ENCODE results near the gene CACNA1C.

The CACNA1C gene

DNA sequence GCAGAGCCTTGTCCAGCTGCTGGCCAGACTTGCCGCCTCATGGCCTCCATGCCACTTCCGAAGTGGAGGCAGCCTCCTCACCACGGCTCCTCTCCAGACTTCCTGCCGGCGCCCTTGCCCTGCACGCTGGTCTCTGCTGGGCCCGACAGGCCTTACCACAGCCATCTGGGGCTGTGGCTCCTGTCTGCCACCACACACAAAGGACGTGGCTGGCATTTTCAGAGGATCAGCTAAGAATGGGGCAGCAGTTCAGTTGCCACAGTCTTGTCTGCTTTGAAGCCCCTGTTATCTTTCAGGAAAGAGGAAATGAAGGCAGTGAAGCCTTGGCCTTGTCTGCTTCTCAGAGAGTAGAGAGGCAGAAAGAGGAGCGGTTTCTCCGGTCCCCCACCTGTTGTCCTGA, 564.0 kb downstream of the CACNA1C start:
- no peak for DNase-seq

DNA sequence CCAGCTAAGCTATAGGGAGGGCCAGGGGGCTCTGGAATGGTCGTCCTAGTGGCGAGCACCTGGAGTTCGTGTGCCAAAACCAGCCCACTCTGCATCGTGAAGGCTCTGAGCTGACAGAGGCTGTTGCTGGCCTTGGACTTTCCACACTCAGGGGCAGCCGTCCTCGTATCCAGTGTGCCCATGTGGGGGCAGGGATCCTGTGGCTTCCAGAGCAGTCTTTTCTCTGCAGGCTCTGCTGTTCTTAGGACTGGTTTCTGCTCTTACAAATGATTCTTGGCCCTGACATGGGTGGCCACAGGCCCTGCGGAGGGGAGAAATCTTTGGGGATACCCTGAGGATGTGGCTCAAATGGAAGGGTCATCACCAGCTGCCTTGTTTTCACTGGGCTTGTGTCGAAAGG, 564.6 kb downstream of the CACNA1C start:
- no peak for DNase-seq

DNA sequence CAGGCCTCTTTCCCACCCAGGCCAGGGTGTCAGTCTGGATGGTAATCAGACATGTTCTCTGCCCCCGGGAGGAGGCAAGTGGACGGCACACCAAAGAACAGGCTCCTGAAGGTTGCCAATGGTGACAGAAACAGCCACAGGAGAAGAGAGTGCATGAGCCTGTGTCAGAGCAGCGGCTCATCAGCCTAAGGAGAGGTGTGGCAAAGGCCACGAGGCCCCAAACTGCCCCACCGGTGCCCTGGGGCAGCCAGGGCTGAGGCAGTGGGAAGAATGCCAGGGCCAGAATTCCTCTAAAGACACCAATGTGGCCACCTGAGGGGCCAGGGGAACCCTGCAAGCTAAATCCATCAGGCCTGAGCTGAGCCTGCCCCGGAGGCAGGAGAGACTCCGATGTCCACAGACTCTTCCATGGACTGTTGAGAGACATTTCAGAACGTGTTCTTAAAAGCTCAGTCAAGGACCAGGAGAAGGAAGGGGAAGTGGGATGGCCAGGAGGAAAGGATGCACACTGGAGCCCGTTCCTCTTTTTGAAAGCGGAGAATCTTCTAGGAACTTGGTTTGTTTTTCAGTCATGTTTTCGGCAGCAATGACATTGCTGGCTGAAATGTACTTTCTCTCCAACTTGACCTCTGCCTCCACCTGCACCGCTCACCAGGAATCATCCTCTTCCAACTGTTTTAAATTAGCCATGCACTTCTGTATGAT, 565.7 kb downstream of the CACNA1C start:
- no peak for DNase-seq

DNA sequence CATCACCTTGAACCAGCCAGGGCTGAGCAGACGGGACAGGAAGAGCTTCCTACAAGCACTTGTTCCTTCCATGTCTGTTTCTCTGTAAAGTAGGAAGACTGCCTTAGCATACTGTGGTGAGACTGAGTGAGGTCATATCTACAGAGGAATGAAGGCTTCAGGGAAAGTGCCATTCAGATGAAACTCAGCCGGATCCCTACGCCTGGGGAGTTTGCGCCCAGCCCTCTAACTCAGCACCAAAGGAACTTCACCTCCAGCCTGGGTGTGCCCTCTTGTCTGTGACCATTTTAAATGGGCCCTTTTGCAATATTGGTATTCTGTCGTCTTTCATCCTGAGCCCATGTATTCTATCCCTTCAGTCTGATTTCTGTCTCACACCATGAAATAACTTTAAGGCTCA, 566.3 kb downstream of the CACNA1C start:
- DNase-seq: no peak

DNA sequence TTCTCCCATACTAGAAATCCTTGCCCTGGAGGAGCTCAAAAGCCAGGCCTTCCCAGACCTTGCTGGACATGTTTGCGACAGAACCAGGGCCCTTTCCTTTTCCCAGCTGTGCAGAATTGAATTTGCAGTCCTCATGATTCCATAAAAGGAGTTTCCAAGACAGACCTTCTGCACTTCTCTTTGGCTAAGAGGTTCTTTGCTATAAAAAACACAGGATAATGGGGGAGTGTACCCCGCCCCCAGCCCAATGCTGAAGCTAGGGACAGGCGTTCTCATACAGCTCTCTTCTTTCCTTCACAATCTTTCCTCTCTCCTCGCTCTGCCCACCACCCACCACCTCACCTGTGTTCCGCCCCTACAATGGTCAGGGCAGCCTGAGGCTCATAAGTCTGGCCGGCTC, 569.7 kb downstream of the CACNA1C start:
- no peak for DNase-seq

DNA sequence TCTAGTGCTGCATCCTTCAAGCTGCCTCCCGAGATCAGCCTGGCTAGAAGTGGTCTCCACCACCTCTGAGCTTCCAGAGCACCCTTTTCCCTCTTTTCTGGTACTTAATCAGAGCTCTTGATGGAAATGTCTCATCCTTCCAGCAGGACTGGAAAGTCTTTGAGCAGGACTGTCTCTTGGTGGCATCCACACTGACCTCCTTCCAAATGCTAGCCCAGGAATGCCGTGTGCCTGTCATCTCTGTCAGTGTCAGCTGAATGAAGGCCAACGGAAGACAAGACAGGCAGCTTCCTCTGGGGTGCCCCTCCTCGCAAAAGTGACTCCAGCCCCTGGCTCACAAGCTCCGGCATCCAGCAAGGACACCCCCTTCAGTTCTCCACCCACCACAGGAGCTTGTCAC, 570.7 kb downstream of the CACNA1C start:
- no peak for DNase-seq

DNA sequence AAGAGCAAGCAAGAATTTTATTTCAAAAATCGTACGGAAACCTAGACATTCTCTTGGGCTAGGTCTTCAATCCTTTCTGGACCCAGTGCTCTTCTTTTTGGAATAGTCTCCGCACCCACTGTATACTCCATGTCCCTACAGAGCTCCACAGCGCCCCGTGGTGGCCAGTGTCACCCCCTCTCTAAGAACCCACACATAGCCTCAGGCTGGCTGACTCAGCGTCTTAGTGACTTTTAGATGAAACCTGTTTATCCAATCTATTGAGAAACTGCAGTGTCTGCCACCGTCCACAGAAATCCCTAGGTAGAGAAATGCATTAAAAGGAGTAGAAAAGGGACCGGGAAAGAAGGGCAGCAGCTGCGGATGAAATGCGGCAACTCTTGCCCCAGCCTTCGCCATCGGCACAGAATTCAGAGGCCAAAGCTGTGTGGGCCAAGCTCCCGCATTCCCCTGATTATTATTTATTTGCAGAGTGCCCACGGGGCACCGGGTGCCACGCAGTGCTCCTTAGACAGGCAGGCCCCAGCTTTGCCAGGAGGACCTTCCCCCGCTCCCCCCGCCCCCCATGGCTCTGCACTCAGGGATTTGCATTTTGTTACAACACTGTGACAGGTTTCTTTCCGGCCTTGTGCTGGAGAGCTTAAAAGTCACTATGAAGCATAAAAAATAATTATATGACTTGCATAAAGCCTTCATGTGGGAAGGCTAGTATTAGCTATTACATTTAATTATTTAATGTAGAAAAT, 571.9 kb downstream of the CACNA1C start:
- DNase-seq: no peak

DNA sequence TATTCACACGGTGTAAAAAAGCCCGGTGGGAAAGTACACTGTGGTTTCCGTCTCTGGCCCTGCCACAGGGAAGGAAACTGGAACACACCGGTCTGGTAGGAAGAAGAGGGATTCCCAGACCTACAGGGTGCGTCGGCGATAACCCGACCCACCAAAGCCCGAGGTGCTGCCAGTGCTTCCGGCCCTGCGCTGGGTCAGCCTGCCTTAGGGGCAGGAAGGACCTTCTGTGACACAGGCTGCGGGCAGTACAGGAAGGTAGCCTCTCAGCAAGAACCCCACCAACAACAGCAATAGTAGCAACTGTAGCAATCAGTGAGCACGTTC, 572.5 kb downstream of the CACNA1C start:
- no peak for DNase-seq

DNA sequence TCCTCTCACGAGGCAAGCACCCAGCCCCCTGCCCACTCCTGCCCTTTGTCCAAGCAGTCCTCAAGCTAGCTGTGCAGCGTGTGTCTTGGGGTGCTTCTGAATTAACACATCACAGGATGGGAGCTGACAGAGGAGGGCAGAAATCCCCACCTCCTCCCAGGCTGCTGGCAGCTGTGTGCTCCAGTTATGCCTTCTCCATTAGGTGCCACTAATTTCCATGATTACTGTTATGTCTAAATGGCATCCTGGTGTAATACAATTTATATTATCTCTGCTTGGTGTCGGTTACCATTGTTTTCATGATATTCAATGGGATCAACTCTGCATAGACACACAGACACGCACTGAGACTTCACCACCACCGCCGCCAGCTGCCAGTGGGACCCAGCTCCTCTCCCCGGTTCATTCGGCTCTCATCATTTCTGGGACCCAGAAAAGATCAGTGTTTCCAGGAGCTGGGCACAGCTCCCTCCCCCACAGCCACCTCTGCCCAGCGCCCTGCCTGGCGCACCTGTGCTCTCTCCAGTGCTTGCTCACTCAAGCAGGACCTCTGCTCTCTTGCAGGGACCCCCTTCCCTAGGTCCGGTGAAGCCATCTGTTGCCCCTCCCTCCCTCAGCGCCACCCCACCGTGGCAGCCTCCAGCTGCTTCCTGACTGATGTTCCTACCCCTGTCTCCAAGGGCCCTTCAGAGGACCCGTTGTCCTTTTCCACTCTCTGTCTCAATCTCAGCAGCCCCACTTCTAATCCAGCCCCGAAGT, 574.5 kb downstream of the CACNA1C start:
- no peak for DNase-seq

DNA sequence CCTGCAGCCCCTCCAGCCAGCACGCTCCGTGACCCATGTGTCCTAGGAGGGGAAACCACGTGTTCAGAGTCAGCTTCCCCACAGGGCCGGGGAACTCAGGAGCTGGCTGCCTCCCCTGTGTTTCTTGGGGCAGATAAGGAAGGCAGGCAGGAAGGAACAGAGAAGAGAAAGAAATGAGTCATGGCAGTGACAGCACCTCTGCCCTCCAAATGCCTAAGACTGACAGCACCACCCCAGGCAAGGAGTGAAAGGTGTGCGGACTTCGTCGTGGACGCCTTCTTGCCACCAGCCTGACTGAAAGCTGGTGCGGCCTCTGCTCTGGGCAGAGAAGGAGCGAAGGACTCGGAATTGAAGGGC, 575.0 kb downstream of the CACNA1C start:
- DNase-seq: no peak

DNA sequence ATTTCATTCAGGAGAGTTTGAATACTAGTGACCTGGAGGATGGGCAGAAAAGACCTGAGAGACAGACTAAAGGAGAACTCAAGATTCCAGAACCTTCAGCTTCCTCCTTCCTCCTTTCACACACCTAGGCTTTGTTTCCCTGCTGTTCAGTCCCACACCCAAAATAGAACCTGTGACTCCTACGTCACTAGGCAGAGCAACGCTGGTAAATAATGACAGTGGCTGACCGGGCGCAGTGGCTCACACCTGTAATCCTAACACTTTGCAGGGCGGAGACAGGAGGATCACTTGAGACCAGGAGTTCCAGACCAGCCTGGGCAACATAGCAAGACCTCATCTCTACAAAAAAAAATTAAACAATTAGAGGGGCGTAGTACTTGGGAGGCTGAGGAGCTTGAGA, 575.6 kb downstream of the CACNA1C start:
- no peak for DNase-seq

DNA sequence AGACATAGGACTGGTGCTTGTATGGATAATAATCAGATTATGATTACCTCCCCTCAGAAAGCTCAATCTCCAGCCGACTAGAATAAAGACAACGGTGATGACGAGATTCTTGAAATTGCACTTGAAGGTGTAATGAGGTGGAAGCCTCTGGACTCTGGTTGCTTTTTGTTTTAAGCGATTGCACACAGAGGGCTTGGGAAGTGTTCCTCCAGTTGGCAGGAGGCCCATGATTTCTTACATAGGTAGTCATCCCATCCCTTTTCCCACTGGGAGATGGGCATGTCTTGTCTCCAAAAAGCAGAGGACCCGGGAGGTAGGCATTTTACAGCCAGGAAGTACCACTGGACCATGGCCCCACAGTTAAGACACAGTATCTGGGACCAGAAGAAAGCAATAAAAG, 576.3 kb downstream of the CACNA1C start:
- DNase-seq: no peak

DNA sequence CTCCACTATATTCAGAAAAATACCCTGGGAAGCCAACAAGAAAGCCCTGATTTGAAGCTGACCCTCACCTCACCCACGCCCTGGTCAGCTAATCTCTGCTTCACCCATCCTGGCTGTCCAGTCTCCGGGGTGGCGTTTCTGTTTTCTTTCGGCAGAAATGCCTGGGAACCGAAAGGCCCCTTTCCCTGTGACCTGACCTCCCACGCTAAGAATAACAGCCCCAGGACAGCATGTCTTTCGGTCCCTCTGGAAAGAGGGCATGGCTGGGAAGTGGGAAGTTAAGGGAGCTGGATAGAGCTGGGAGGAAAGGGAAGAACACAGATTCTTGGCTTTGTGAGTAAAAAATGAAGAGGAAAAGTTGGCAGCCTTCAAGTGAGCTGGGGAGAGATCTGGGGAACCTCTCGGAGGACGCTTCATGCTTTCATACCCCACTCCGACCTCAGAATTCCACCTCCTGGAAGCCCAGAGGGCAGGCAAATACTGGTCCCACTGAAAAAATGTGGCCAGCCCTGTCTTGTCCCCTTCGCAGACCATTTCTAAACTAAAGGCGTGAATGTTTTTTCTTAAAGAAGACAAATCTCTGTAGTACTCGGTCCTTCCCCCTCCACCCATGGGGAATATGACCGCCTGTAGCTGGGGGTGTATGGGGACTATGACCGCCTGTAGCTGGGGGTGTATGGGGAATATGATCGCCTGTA, 579.0 kb downstream of the CACNA1C start:
- no peak for DNase-seq

DNA sequence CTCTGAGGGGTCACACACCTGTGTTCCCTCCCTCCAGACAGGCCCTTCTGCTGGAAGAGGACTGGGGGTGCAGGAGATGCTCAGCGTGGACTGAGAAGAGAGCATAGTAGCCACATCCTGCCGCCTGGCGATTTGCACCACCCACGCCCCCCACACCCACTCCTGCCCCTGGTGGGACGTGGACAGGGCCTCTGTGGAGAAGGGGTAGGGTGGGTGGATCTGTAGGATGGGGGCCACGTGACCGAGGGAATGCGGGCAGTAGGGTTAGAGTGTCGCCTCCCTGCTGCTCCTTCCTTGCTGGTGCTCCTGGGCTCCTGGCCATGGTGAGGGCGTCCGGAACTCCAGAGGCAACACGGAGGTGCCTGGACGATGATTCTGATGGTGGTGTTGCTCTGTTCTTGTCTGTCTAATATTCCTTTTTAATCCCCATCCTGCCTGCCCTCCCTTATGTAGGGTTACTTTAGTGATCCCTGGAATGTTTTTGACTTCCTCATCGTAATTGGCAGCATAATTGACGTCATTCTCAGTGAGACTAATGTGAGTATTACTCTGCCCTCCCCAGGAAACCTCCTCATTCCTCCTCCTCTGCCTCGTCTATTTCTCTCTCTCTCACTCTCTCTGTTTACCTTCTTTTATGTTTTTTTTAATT, 580.5 kb downstream of the CACNA1C start:
- DNase-seq: no peak

DNA sequence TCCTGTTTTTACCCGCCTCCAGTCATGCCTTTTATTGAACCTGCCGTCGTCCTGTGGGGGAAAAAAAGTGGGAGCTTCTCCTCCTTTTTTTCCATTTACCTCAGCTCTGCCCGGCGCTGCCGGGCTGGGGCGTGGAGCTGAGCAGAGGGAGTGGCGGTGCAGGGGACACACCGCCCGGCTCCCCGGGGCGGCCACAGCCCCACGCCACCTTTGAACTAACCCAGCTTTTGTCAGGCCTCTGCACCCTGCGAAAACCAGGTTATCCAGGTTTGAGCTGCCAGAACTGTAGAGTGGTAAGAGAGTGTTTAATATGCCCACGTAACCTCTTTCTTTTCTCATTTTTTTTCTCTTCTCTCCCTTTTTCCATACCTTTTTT, 581.0 kb downstream of the CACNA1C start:
- DNase-seq: no peak

DNA sequence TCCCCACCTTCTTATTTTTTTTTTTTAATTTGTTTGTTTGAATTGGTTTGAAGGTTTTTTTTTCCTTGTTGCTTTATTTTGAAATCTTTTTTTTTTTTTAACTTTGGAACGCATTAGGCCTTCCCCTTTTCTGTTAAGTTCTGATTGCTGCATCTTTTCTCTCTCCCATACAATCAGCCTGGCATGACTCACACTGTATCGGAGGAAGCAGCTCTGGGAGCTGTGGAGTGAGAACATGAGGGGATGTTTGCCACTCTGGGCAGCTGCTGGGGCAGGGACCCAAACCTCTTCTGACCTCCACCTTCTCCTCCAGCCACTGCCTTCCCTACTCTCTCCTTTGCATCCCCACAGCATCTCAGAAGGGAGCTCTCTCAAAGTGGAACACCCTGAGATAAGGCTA, 581.7 kb downstream of the CACNA1C start:
- DNase-seq: no peak

DNA sequence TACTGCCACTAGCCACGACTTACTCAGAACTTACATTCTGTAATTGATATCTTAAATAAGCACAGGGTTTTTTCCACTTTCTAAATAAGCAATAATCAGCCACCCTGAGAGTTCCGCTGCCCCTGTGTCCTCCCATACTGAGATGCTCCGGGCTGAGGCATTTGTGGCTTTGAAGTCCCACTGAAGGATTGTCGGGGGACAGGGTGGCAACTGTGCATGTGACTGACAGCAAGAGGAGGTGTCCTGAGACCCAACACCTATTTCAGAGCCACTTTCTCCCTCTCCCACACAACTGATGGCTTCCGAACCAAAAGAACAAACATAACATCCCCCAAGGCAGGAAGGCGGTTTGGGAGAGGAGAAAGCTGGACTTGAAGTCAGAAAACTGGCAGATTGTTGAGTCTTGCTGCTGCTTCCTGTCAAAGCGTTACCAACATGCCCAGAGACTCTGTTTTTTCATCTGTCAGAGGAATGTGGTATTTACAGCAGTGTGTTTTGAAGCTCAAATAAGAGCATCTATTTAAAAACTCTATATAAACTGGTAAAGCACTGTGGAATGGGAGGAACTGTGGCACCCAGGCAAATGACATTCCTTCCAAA, 584.1 kb downstream of the CACNA1C start:
- DNase-seq: no peak

DNA sequence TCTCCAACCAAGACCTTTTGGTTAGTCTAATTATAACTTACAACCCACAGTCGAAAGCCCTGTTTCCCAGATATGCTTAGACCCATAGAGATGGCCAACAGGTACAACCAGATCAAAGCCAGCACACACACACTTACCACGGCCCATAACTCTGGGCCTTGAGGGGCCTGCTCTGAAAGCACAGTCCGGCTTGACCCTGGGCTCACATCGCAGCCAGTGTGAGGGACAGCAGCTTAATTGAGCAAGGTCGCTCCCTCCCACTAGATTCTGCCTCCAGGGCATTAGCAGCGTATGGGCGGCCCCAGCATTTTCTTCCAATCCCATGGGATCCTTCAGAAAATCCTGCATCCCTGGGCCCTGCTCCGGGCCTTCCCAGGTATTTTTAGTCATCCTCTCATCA, 584.6 kb downstream of the CACNA1C start:
- no peak for DNase-seq

DNA sequence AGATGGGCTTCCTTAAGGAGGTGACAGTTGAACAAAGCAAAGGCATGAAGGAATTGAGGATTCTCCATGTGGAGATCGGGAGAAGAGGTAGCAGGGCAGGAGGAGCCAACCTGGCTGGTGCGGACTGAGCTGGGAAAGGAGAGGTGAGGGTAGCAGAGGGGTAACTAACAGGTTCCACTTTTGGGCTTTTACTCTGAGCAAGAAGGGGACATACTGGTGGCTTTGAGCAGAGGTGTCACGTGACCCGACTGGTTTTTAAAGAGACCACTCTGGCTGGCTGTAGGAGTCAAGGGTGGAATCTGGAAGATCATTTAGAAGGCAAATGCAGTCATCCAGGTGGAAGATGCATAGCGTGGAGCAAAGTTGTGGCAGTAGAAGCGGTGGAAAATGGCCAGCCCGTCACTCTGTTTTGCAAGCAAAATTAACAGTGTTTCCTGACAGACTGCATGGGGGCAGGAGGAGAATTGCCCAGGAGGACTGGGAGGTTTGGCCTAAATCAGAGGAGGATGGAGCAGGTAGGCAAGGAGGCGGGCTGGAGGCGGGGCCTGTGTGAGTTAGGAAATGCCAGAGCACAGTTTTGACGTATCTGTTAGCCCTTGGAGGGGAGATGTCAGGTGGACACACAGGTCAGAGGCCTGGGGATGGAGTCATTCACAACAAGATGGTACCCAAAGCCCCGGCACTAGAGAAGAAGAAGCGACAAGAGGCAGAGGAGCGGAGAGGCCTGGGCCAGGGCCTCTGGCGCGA, 585.7 kb downstream of the CACNA1C start:
- no peak for DNase-seq

DNA sequence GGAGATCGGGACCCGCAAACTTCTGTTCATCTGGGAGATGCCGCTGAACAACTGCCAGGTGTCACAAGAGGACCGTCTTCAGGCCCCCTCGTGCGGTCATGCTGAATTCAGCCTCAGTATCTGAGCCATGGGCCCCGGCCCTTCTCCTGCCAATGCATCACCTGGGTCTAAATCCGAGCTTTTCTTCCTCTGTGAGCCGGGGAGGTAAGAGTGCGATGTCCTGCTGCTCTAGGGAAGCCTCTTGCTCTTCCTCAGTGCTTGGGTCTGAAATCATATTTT, 586.2 kb downstream of the CACNA1C start:
- DNase-seq: no peak

DNA sequence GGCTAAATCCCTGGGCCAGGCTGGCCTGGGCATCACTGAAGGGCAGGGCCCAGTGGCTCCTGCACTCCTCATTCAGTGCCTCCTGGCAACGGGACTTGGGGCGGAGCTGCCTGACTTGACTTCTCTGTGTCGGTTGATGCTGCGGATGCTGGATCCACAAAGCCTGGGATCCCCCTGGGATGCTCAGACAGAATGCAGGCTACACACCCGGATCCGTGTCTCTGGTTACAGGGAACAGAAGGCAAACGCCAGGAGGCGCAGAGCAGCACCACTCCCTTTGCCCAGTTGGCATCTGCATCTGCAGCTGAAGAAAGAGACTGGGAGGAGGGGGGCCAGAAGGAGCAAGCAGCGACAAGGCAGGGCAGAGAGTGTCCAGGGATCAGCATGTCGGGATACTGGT, 587.5 kb downstream of the CACNA1C start:
- DNase-seq: no peak

DNA sequence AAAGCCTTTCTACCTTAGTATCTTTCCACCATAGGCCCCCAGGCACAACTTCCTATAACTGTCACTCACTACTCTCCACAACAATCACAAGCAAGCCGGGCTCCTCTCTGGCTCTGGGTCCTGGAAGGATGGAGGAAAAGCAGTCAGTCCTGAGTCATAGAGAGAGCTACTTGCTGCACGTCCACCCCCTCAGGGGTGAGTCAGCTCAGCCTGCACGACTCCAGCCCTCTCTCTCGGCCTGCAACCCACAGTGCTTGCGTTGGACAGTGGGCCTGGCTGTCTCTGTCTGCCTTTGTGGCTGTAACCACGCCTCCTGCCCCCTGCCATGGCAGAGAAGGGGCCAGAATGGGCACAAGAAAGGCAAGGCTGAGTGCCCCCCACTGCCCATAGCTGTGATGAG, 587.9 kb downstream of the CACNA1C start:
- DNase-seq: no peak

All from DMS153 (cell line).